GM19239 (cell line): ENCODE results near the gene PCNX2.

ENCODE experiments used
- DNase-seq: peaks from one replicate; pipeline ENCODE4 v3.0.0; 2011; ENCODE audit warnings: low spot score; ENCODE audit not compliant: insufficient read length
- FAIRE-seq: peaks from 2 replicates; lab custom pipeline; 2011; peaks lifted over from hg19 to GRCh38; lab: Jason Lieb, UNC

The PCNX2 gene

GRCh38 chr1:232996143-232996542 lies 299.4 kb downstream of the PCNX2 start:
- FAIRE-seq (no peak), DNase-seq (no peak)

GRCh38 chr1:232995189-232995588 lies 300.3 kb downstream of the PCNX2 start:
- FAIRE-seq: no peak
- DNase-seq: no peak

- no peak for DNase-seq
- FAIRE-seq: no peak
Observed at GRCh38 chr1:232993555-232993954, 302.0 kb downstream of the PCNX2 start.

- DNase-seq: no peak
- no peak for FAIRE-seq
Observed at GRCh38 chr1:232992227-232992626, 303.3 kb downstream of the PCNX2 start.

- no peak for DNase-seq
- FAIRE-seq: no peak
Observed at GRCh38 chr1:232991238-232991637, 304.3 kb downstream of the PCNX2 start.

GRCh38 chr1:232990176-232991128 lies 305.1 kb downstream of the PCNX2 start:
- DNase-seq (no peak), FAIRE-seq (no peak)

- no peak for DNase-seq
- no peak for FAIRE-seq
Observed at GRCh38 chr1:232988572-232989040, 306.9 kb downstream of the PCNX2 start.

GRCh38 chr1:232987774-232988140 lies 307.8 kb downstream of the PCNX2 start:
- no peak for FAIRE-seq
- DNase-seq: no peak

- DNase-seq: no peak
- FAIRE-seq: no peak
Observed at GRCh38 chr1:232987046-232987773, 308.3 kb downstream of the PCNX2 start.

- DNase-seq: no peak
- FAIRE-seq: no peak
Observed at GRCh38 chr1:232986527-232986922, 309.0 kb downstream of the PCNX2 start.

- FAIRE-seq (no peak), DNase-seq (no peak)
Observed at GRCh38 chr1:232985882-232986526, 309.5 kb downstream of the PCNX2 start.

GRCh38 chr1:232984577-232985425 lies 310.7 kb downstream of the PCNX2 start:
- DNase-seq (no peak), FAIRE-seq (no peak)

- DNase-seq (no peak), FAIRE-seq (no peak)
Observed at GRCh38 chr1:232983817-232984567, 311.5 kb downstream of the PCNX2 start.

- no peak for FAIRE-seq
Observed at GRCh38 chr1:232983375-232983774, 312.1 kb downstream of the PCNX2 start.

GRCh38 chr1:232982238-232982944 lies 313.1 kb downstream of the PCNX2 start:
- no peak for FAIRE-seq
- DNase-seq: no peak

More at GRCh38 chr1:232983375-232983774, 312.1 kb downstream of the PCNX2 start:
- no peak for DNase-seq

- no peak for DNase-seq
- no peak for FAIRE-seq
Observed at GRCh38 chr1:232980986-232981560, 314.5 kb downstream of the PCNX2 start.

GRCh38 chr1:232980355-232980978 lies 315.1 kb downstream of the PCNX2 start:
- DNase-seq: no peak
- FAIRE-seq: no peak

- DNase-seq (no peak), FAIRE-seq (no peak)
Observed at GRCh38 chr1:232979558-232979957, 316.0 kb downstream of the PCNX2 start.
